Activated B cell treated with CpG ODN at 0.5 μM for 24 hours (primary cell): ENCODE measurements around the gene EFNA3. TPM values are rescaled to one million over a fixed set of nuclear protein-coding genes. Genes with fewer than 3 reads are reported as not detected.

Source experiments
- ATAC-seq: fragments of 200-7000 bp; cut with Tn5 transposase; one replicate; pipeline ENCODE4 v1.10.0; 2021; ENCODE audit warnings: low read depth, mild to moderate bottlenecking, moderate library complexity
- CTCF ChIA-PET: fragments of 350-600 bp; sonication (Branson Sonifier 250); formaldehyde crosslinking; loops from one replicate; lab custom pipeline; 2021; ENCODE audit warnings: antibody characterized with exemption; lab: Charles Lee
- POLR2A ChIA-PET: fragments of 350-600 bp; sonication (Branson Sonifier 250); formaldehyde crosslinking; loops from one replicate; lab custom pipeline; 2021; ENCODE audit warnings: antibody characterized with exemption; lab: Charles Lee
- DNase-seq: peaks from one replicate; pipeline ENCODE4 v3.0.0; 2022
- H3K27ac Mint-ChIP-seq: one replicate; pipeline ENCODE4 v1.8.0; 2020; ENCODE audit warnings: mixed read lengths
- H3K27me3 Mint-ChIP-seq: one replicate; pipeline ENCODE4 v1.8.0; 2021; ENCODE audit warnings: mixed read lengths
- H3K36me3 Mint-ChIP-seq: one replicate; pipeline ENCODE4 v1.8.0; 2021; ENCODE audit warnings: low read depth, mixed read lengths
- H3K4me1 Mint-ChIP-seq: one replicate; pipeline ENCODE4 v1.8.0; 2021; ENCODE audit warnings: mixed read lengths
- H3K4me3 Mint-ChIP-seq: one replicate; pipeline ENCODE4 v1.8.0; 2020; ENCODE audit warnings: mild to moderate bottlenecking, mixed read lengths
- H3K9me3 Mint-ChIP-seq: one replicate; pipeline ENCODE4 v1.8.0; 2020; ENCODE audit warnings: mixed read lengths
- intact Hi-C: fragments of 100-400 bp; cut with micrococcal nuclease; formaldehyde crosslinking; loops from one replicate; pipeline ENCODE4 v1.15.1; 2024
- total RNA-seq: library from RNA; stranded (reverse); gene quantifications from 2 replicates; pipeline ENCODE4 v1.2.3, GENCODE V29; 2022
- TF ChIP-seq, protein P1 (sequence below): fragments of 200-600 bp; IDR thresholded peaks from one replicate; pipeline ENCODE4 v1.8.0; 2022; ENCODE audit warnings: antibody characterized with exemption, mild to moderate bottlenecking

EFNA3 gene
- total RNA-seq, 1 donor from 2014 or later, result 1.2 TPM

DNA sequence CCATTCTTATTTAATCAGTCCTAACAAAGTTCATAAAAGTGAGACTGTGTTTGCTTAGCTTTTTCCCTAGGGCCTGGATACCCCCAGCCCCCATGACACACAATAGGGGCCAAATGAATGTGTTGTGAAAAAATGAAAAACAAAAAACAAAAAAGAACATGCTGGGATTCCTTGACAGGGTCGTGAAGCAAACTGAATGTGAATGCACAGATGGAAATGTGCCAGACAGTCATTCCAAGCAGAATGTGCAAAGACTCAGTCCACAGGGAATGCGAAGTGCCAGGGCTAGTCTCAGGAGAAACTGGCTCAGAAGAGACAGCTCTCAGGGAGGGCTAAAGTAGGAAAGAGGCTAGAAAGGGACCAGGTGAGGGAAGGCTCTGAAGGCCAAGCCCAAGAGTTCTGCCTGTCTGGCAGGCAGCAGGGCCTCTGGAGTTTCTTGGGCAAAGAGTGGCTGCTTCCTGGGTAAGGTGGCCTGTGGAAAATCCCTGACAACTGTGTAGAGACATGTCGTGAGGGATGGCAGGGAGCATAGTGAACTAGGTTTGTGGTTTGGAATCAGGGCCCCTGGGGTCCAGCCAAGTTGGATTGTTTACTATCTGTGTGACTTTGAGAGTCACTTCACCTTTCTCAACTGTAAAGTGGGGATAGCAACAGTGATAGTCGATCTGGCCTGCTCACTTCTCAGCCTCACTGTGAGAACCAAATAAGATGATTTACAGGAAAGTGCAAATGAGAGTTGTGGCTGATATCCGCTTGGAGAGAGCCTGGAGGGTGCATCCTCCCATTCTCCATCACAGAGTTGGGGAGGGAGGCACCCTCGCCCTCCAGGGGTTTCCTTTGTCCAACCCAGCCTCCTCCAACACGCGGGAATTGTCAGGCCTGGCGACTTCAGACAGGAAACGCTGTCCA is 28.7 kb upstream of the EFNA3 start:
- TF ChIP-seq, protein P1, sequence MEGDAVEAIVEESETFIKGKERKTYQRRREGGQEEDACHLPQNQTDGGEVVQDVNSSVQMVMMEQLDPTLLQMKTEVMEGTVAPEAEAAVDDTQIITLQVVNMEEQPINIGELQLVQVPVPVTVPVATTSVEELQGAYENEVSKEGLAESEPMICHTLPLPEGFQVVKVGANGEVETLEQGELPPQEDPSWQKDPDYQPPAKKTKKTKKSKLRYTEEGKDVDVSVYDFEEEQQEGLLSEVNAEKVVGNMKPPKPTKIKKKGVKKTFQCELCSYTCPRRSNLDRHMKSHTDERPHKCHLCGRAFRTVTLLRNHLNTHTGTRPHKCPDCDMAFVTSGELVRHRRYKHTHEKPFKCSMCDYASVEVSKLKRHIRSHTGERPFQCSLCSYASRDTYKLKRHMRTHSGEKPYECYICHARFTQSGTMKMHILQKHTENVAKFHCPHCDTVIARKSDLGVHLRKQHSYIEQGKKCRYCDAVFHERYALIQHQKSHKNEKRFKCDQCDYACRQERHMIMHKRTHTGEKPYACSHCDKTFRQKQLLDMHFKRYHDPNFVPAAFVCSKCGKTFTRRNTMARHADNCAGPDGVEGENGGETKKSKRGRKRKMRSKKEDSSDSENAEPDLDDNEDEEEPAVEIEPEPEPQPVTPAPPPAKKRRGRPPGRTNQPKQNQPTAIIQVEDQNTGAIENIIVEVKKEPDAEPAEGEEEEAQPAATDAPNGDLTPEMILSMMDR, result no peak
- Mint-ChIP-seq H3K9me3 (no peaks in the 10 kb centered on the region), H3K27me3 (no peaks in the 10 kb centered on the region), H3K4me1 (peaks cover 24% of the 10 kb centered on the region), H3K36me3 (no peaks in the 10 kb centered on the region), H3K27ac (no peak overlapping the region), H3K4me3 (peak overlapping the region; percentile 86)
- intact Hi-C loops, result loop anchor here (2.0 kb wide), 2 partner anchors 89 to 123 kb away; partner anchors contain the start of genes KRTCAP2, PYGO2 and TRIM46
- CTCF ChIA-PET, result interaction anchor here (1.2 to 9.6 kb wide), 9 partner anchors 10 to 123 kb away, joined by 3 to 101 read pairs (median 6); partner anchors contain the start of genes EFNA4, KRTCAP2, PBXIP1 and PMVK
- ATAC-seq (no peak), DNase-seq (no peak)
- POLR2A ChIA-PET, result interaction anchor here (0.7 to 1.6 kb wide), 7 partner anchors 12 to 1379 kb away, joined by 3 to 12 read pairs (median 4); partner anchors contain the start of genes EFNA4, FLAD1 and ILF2

DNA sequence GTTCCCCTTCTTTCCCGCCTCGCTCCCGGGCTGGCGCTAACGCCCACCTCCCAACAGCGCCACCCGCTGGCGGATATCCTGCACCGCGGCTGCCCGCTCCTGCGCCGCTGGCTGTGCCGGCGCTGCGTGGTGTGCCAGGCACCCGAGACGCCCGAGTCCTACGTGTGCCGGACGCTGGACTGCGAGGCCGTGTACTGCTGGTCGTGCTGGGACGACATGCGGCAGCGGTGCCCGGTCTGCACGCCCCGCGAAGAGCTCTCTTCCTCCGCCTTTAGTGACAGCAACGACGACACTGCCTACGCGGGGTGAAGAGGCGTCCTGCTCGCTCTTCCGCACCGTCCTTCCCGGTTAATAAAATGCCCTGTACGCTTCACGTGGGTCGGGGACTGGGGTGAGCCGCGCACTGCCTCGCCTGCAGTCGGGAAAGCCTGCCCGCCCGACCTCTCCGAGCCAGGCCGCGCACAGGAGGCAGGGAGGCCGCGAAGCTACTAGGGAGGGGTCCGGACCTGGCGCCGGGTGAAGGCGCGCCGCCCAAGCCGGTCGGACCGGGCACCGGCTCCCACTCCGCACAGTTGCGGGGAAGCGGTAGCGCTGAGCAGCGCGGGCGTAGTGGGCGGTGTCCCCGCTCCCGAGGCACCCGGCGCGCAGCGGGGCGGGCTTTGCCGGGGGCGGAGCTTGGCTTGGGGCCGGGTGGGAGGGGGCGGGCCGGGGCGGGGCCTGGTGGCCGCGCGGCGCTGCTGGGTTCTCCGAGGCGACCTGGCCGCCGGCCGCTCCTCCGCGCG is 27.9 kb upstream of the EFNA3 start, which contains the start of gene ADAM15:
TSS of gene ADAM15 (plus strand) at position 757 of the 782 bp plus-strand sequence. CDS start 71 bp downstream, outside the sequence.
- Mint-ChIP-seq H3K27me3 (no peaks in the 10 kb centered on the region), H3K36me3 (no peaks in the 10 kb centered on the region), H3K4me3 (peak within 1 kb of the TSS; percentile 86), H3K9me3 (no peaks in the 10 kb centered on the region), H3K4me1 (peaks cover 22% of the 10 kb centered on the region), H3K27ac (no peak within 1 kb of the TSS)
- CTCF ChIA-PET, result interaction anchor here (0.6 to 3.1 kb wide), 18 partner anchors 10 to 491 kb away, joined by 3 to 37 read pairs (median 3); partner anchors contain the start of genes EFNA4, KCNN3, KRTCAP2 and PBXIP1
- TF ChIP-seq, protein P1, result peak; percentile 56
- intact Hi-C loops, result loop anchor here (1.0 to 2.0 kb wide), 5 partner anchors 11 to 122 kb away; partner anchors contain the start of genes KRTCAP2, PYGO2, TRIM46 and ZBTB7B
- POLR2A ChIA-PET, result interaction anchor here (0.5 to 1.6 kb wide), 13 partner anchors 11 to 932 kb away, joined by 3 to 12 read pairs (median 3); partner anchors contain the start of genes EFNA3, EFNA4, FLAD1 and KRTCAP2
- ATAC-seq (peak; percentile 83), DNase-seq (peak; percentile 78)

DNA sequence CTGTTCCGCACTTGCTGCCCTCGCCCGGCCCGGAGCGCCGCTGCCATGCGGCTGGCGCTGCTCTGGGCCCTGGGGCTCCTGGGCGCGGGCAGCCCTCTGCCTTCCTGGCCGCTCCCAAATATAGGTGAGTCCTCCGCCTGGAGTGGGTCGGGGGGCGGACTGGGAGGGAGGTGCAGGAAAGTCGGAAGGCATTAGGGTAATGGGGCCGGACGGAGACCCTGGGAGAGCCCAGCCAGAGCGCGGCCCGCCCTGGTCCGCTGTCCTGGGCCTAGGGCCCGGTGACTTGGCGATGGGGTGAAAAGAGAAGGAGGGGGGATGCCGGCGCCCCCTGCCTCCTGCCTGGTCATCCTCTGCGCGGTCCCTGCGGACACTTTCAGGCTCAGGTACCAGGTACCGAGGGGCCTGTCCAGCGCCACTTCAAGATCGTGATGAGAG is 27.3 kb upstream of the EFNA3 start:
- no peaks in the 10 kb centered on the region for H3K9me3 Mint-ChIP-seq

DNA sequence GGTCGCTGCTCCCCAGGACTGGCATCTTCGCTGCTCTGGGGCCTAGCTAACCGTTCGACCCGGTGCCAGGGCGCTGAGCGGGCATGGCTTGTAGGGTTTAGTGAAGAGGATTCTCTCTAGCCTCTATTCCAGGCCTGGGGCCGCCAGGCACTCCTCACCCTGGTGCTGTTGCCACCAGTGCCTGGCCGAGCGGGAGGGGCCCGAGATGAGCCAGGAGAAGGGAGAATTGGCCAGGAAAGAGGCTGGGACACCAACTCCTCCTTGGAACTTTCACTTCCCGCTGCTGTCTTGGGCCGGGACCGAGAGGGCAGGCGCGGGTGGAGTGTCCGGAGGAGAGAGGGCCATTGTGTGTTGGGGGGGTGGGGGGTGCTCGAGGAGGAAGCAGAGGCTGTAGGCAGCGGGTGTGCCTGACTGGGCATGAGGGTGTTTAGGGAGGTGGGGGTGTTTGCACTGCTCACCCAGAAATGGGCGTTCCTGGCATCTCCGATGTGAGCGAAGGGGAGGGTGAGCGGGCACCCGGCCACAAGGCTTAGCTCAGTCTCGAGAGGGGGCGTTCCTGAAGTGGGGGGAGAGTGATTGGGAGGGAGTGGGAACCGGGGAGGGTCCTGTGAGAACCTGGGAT is 26.7 kb upstream of the EFNA3 start:
- intact Hi-C loops, result loop anchor here (1.0 to 2.0 kb wide), 6 partner anchors 9 to 121 kb away; partner anchors contain the start of genes KRTCAP2, PYGO2, TRIM46 and ZBTB7B
- H3K9me3 Mint-ChIP-seq, result no peaks in the 10 kb centered on the region

More for the DNA sequence above, 27.3 kb upstream of the EFNA3 start:
- ChIA-PET POLR2A (interaction anchor here (0.5 to 1.6 kb wide), 13 partner anchors 10 to 931 kb away, joined by 3 to 12 read pairs (median 4); partner anchors contain the start of genes EFNA3, FLAD1, KRTCAP2 and PMVK), CTCF (interaction anchor here (0.6 to 3.1 kb wide), 16 partner anchors 10 to 492 kb away, joined by 3 to 37 read pairs (median 4); partner anchors contain the start of genes EFNA4, KCNN3, KRTCAP2 and PBXIP1)
- Mint-ChIP-seq H3K4me1 (peaks cover 22% of the 10 kb centered on the region), H3K27me3 (no peaks in the 10 kb centered on the region), H3K4me3 (peak overlapping the region; percentile 79), H3K27ac (no peak overlapping the region), H3K36me3 (peaks cover 2% of the 10 kb centered on the region)
- intact Hi-C loops, result loop anchor here (1.0 to 2.0 kb wide), 5 partner anchors 10 to 121 kb away; partner anchors contain the start of genes KRTCAP2, PYGO2, TRIM46 and ZBTB7B
- ATAC-seq, result peak; percentile 2
- peak; percentile 38 for DNase-seq
- TF ChIP-seq, protein P1, result no peak

More for the DNA sequence above, 26.7 kb upstream of the EFNA3 start:
- POLR2A ChIA-PET, result interaction anchor here (0.8 to 1.6 kb wide), 7 partner anchors 10 to 91 kb away, joined by 3 to 12 read pairs (median 5); partner anchors contain the start of gene FLAD1
- Mint-ChIP-seq H3K4me3 (peak overlapping the region; percentile 79), H3K4me1 (peaks cover 22% of the 10 kb centered on the region), H3K27ac (no peak overlapping the region), H3K36me3 (peaks cover 2% of the 10 kb centered on the region), H3K27me3 (no peaks in the 10 kb centered on the region)
- TF ChIP-seq, protein P1, result no peak
- ATAC-seq (peak; percentile 26), DNase-seq (no peak)
- CTCF ChIA-PET, result interaction anchor here (1.0 to 3.1 kb wide), 8 partner anchors 9 to 492 kb away, joined by 3 to 37 read pairs (median 4); partner anchors contain the start of genes EFNA4 and PYGO2
